ENCODE measurements around the gene CAMTA1.

- TF ChIP-seq CTCF (tag by site-specific recombination; IDR thresholded peaks at IDR 0.05) (no peak), ZNF175 (tag by site-specific recombination; IDR thresholded peaks at IDR 0.05) (no peak), ZBTB26 (tag by site-specific recombination; optimal IDR thresholded peaks at IDR 0.05) (no peak)
Observed at GRCh38 chr1:7638078-7638477, 852.8 kb downstream of the CAMTA1 start.

All from HEK293 (cell line).